Neural cell (in vitro differentiated cells): ENCODE results near the gene KISS1R.

ENCODE experiments used
- CTCF ChIP-seq: fragments of 450-650 bp; IDR thresholded peaks from 2 replicates; pipeline ENCODE4 v1.5.1; 2014; ENCODE audit warnings: antibody characterized with exemption, mild to moderate bottlenecking, moderate library complexity; ENCODE audit not compliant: poor library complexity, severe bottlenecking
- MXI1 ChIP-seq: fragments of 450-650 bp; conservative IDR thresholded peaks from 2 replicates; pipeline ENCODE4 v1.6.1; 2014; ENCODE audit warnings: antibody characterized with exemption, mild to moderate bottlenecking; ENCODE audit not compliant: poor library complexity, severe bottlenecking
- POLR2AphosphoS5 ChIP-seq: IDR thresholded peaks from 2 replicates; pipeline ENCODE4 v1.6.1; 2012

GRCh38 chr19:906480-906879 is 10.7 kb upstream of the KISS1R start:
- no peak for TF ChIP-seq POLR2AphosphoS5
- no peak for TF ChIP-seq CTCF
- no peak for TF ChIP-seq MXI1
